Stimulated activated CD4-positive, alpha-beta T cell treated with anti-CD3 and anti-CD28 coated beads, Interleukin-15, amount 100 ng/mL, for 24 hours (primary cell): ENCODE data around the gene PDZK1.
"Not testable (repeated sequence)": the region's sequence is repeated elsewhere in the genome, so short reads cannot be mapped to it uniquely, and the experiment has no call there.

Source experiments
- DNase-seq: peaks from one replicate; pipeline ENCODE4 v3.0.0-alpha.2; 2020

The PDZK1 gene

GRCh38 chr1:145710291-145711027 is 3.3 kb upstream of the PDZK1 start:
- DNase-seq = no peak

- DNase-seq = no peak
Observed at GRCh38 chr1:145708063-145708462, 895 bp upstream of the PDZK1 start.

GRCh38 chr1:145706086-145706664 is 993 bp downstream of the PDZK1 start:
- DNase-seq = no peak

GRCh38 chr1:145705622-145706021 is 1.5 kb downstream of the PDZK1 start:
- no peak for DNase-seq

- no peak for DNase-seq
Observed at GRCh38 chr1:145702826-145703225, 4.3 kb downstream of the PDZK1 start.

- no peak for DNase-seq
Observed at GRCh38 chr1:145702052-145702451, 5.1 kb downstream of the PDZK1 start.

GRCh38 chr1:145701306-145701862 is 5.8 kb downstream of the PDZK1 start:
- DNase-seq = no peak

- DNase-seq = no peak
Observed at GRCh38 chr1:145696630-145696960, 10.6 kb downstream of the PDZK1 start.

- DNase-seq = no peak
Observed at GRCh38 chr1:145695821-145696629, 11.1 kb downstream of the PDZK1 start.

- DNase-seq = no peak
Observed at GRCh38 chr1:145692785-145693443, 14.3 kb downstream of the PDZK1 start.

- DNase-seq = peak; percentile 32
Observed at GRCh38 chr1:145690587-145691558, 16.3 kb downstream of the PDZK1 start.

GRCh38 chr1:145689922-145690321 is 17.2 kb downstream of the PDZK1 start:
- DNase-seq = no peak

- DNase-seq = no peak
Observed at GRCh38 chr1:145688924-145689323, 18.2 kb downstream of the PDZK1 start.

GRCh38 chr1:145688328-145688727 is 18.8 kb downstream of the PDZK1 start:
- DNase-seq = no peak

- DNase-seq = not testable (repeated sequence)
Observed at GRCh38 chr1:145686078-145686477, 21.1 kb downstream of the PDZK1 start.

GRCh38 chr1:145684858-145685257 is 22.3 kb downstream of the PDZK1 start:
- DNase-seq = not testable (repeated sequence)

- DNase-seq = not testable (repeated sequence)
Observed at GRCh38 chr1:145673217-145673616, 34.0 kb downstream of the PDZK1 start.

- not testable (repeated sequence) for DNase-seq
Observed at GRCh38 chr1:145670995-145671745, 36.0 kb downstream of the PDZK1 start.

GRCh38 chr1:145665015-145665414 is 42.2 kb downstream of the PDZK1 start:
- DNase-seq = not testable (repeated sequence)

GRCh38 chr1:145662502-145662901 is 44.7 kb downstream of the PDZK1 start:
- peak; percentile 8 for DNase-seq
